GM18517 (cell line): ENCODE results near the gene DNAJB2.
"Not testable (repeated sequence)": the region's sequence is repeated elsewhere in the genome, so short reads cannot be mapped to it uniquely, and the experiment has no call there.

Experiments
- ATAC-seq: cut with Tn5 transposase; IDR thresholded peaks from one replicate; pipeline ENCODE4 v1.9.1; 2021; ENCODE audit warnings: mild to moderate bottlenecking, moderate library complexity; ENCODE audit not compliant: unreplicated experiment

DNAJB2 gene

DNA sequence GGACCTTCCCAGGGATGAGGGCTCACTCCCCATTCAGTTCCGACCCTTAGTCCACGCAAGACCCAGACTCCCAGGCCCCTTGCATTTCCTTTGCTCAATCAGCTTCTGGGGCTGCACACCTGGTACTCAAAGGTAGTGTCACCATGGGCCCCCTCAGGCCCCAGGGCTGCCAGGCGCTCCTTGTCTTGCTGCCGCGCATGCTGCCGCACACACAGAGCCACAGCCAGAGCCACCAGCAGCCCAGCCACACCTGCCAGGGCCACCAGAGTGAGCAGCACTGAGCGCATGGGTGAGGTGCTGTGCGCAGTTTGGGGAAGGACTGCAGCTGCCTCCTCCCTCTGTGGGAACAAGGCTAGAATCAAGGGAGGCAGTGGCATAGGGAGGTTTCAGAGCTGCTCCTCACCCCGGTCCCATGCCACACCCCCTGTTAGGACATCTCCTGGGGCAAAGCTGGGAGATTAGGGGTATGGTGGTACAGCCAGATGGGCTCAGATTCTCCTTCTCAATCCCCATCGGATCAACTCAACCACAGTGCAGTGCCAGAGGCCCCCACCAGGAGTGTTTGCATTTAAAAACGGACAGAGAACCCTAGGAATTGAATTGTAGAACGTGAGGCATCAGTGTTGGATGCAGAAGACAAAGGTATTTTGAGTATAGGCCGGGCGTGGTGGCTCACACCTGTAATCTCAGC lies 18.7 kb downstream of the DNAJB2 start:
- no peak for ATAC-seq

DNA sequence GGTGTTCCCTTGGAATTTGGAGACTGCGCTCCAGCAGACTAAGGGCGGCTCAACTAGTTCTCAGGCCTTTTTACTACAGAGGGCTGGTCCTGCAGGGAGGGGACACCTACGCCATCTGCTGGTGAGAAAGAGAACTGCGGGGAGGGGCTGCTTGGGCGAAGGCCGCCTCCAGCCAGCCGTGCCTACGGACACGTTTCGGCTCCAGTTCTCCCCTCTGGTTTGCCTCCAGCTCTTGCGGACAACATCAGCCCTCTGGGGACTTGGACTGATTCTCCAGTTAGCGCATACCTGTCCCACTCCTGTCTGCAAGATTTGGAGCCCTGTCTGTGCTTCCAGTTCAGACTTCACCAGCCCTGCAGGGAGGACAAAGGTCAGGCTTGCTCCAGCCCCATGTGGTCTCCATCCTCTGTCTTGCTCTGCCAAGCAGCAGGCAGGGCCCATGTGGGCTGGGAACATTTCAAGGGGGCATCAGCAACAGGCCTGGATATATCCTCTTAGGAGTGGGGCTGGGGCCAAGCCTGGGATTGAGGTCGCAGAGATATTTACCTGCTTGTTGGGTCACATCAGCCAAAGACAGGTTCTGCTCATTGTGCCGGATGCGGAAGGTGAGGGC lies 19.7 kb downstream of the DNAJB2 start:
- ATAC-seq: no peak

GRCh38 chr2:219299372-219299760 lies 20.2 kb downstream of the DNAJB2 start:
- ATAC-seq: no peak

DNA sequence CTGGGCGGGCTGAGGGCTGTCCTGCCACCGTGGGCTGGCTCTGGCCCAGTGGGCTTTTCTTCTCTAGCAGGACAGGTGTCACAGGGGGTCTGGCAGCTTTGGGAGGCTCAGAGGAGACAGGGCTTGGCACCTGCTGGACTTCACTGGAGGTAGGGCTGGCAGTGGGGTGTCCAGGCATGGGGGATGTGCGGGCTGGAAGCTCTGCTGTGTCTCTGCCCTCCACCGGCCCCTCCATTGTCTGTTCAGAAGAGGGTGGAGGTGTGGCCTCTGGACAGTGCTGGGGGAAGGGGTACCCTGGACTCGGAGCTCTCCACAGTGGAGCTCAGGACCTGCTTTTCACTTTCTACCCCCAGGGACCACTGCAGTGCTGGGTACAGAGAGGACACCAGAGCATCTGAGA lies 20.9 kb downstream of the DNAJB2 start:
- no peak for ATAC-seq

GRCh38 chr2:219302412-219302968 lies 23.3 kb downstream of the DNAJB2 start:
- no peak for ATAC-seq

DNA sequence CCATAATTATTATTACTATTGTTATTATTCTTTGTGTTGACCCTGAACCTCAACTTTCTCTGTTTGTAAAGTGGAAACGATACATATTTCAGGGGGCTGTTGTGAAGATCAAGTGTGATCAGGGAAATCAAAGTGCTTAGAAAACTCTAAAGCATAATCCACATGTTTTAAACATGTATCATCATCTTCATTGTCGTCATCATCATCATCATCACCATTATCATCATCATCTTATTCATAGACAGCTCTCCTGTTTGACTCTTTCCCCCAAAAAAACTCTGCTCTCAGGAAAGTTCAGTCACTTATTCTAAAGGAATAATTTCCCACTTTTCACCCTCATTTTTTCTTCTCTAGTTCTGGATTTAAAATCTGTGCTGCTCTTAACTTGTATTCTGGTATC lies 25.1 kb downstream of the DNAJB2 start:
- no peak for ATAC-seq

DNA sequence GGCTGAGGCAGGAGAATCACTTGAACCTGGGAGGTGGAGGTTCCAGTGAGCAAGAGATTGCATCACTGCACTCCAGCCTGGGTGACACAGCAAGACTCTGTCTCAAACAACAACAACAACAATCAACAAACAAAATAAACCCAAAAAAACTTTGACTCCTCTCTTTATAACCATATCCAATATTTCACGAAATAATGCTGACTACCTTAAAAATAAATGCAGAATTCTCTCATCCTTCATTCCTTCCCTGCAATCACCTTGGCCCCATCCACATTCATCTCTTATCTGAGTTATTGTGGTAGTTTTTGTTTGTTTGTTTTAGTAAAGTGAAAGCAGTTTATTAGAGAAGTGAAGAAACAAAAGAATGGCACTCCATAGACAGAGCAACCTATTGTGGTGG lies 26.9 kb downstream of the DNAJB2 start:
- ATAC-seq: no peak

GRCh38 chr2:219308142-219309101 lies 29.3 kb downstream of the DNAJB2 start:
- ATAC-seq: no peak

DNA sequence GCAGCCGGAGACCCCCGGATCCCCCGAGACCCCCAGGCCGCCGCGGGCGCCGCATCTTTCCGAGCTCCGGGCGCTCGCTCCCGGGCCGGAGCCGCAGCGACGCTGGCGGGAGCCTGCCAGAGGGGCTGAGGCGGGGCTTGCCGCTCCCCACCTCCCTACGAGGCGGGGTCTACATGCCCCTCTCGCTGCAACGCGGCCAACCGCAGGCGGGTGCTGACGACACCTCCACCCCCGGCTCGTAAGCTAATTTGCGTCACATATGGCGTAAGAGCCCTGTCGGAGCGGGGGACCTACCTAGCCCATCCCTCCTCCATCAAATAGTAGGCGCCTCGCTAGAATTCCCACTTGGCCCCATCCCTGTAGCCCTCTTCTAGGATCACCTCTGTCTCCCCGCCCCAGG lies 30.1 kb downstream of the DNAJB2 start, which contains the start of gene PTPRN:
Gene PTPRN, minus strand, starts transcription at position 124 of the 400 bp plus-strand sequence. Its CDS starts 69 bp downstream, at position 55.
- ATAC-seq: no peak

DNA sequence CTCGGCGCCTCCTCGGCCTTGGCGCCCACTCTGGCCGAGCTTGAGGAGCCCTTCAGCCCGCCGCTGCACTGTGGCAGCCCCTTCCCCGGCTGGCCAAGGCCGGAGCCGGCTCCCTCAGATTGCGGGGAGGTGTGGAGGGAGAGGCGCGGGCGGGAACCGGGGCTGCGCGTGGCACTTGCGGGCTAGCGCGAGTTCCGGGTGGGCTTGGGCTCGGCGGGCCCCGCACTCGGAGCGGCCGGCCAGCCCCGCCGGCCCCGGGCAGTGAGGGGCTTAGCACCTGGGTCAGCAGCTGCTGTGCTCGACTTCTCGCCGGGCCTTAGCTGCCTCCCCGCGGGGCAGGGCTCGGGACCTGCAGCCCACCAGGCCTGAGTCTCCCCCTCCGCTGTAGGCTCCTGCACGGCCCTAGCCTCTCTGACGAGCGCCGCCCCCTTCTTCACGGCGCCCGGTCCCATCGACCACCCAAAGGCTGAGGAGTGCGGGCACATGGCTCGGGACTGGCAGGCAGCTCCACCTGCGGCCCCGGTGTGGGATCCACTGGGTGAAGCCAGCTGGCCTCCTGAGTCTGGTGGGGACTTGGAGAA lies 33.6 kb downstream of the DNAJB2 start:
- not testable (repeated sequence) for ATAC-seq

DNA sequence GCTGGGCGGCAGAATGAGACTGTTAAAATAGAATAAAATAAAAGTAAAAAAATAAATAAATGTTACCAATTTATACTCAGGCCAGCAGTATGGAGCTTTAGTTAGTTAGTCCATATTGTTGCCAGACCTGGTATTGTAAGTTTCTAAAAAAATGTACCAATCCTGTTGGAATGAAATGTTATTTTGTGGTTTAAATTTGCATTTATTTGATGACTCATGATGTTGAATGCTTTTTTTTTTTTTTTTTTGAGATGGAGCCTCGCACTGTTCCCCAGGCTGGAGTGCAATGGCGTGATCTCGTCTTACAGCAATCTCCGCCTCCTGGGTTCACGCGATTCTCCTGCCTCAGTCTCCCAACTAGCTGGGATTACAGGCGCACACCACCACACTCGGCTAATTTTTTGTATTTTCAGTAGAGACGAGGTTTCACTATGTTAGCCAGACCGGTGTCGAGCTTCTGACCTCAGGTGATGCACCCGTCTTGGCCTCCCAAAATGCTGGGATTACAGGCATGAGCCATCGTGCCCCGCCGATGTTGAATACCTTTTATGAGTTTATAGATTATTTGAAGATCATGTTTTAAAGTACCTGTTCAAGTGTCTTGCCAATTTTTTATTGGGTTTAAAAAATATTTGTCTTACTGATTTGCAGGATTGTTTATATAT lies 35.8 kb downstream of the DNAJB2 start:
- no peak for ATAC-seq

DNA sequence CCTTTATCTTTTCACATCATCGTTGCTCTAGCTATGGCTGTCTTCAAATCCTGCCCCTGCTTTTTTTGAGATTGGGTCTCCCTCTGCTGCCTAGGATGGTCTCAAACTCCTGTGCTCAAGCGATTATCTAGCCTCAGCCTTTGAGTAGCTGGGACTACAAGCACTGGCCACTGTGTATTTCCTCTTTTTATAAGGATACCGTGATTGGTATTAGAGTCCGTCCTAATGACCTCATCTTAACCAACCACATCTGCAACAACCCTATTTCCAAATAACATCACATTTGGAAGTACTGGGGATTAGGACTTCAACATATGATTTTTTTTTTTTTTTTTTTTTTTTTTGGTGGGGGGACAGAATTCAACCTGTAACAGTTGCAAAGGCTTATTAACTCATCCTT lies 44.3 kb downstream of the DNAJB2 start:
- no peak for ATAC-seq

DNA sequence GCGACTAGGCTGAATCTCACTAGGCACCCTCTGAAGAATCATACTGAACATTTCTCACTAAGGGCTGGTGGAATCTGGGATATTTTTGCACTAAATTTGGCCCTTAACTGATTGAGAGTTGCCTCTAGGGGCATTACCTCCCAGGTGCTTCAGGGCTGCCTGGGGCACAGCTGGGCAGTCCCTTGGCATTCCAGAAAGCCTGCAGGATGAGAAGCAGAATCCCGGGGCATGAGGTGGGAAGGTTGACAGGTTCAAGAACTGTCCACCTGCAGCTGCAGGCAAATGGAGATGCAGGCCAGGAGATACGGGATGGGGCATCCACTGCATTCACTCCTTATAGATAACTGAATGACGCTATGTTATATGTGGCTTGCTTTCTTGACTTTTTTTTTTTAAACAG lies 46.0 kb downstream of the DNAJB2 start:
- ATAC-seq: no peak

GRCh38 chr2:219325657-219326315 lies 46.6 kb downstream of the DNAJB2 start:
- no peak for ATAC-seq

- no peak for ATAC-seq
Measured at GRCh38 chr2:219327719-219328118, 48.6 kb downstream of the DNAJB2 start.

GRCh38 chr2:219331560-219332213 lies 52.5 kb downstream of the DNAJB2 start:
- no peak for ATAC-seq

- no peak for ATAC-seq
Measured at GRCh38 chr2:219332542-219332941, 53.4 kb downstream of the DNAJB2 start, which contains the start of gene RESP18. Gene RESP18 (minus strand): TSS chr2:219332744.

GRCh38 chr2:219334076-219334475 lies 54.9 kb downstream of the DNAJB2 start:
- ATAC-seq: no peak

DNA sequence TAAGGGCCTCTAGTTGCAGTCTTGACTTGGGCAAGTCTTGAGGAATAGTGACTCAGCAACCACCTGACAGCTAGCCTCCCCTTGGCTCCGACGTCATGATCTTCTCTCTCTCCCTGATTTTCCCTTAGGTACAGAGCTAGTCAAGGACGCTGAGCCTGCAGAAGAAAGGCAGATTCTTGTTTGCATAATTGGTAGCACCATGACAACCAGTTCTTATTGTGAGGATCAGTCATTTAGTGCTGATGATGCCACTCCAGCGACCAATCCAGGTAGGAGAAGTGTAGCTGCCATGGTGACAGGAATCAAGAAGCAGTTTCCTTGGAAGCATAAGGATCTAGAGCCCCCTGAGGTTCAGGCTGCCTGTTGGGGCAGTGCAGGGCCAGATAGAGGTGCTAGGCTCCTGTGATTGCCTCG lies 56.2 kb downstream of the DNAJB2 start:
- ATAC-seq: no peak
